Astrocyte of the cerebellum (primary cell): ENCODE results near the gene ARHGAP10.
A peak's percentile ranks its signal among the peaks of the same experiment; 100 is the strongest.

Experiments
- DNase-seq: peaks from one replicate; pipeline ENCODE4 v3.0.0-alpha.2; 2011; ENCODE audit warnings: low read depth
- H3K4me3 ChIP-seq: 2 replicates; pipeline ENCODE4 v1.5.1; 2011; ENCODE audit warnings: mild to moderate bottlenecking, low read depth, low read length, moderate library complexity
- CTCF ChIP-seq: IDR thresholded peaks from 2 replicates; pipeline ENCODE4 v1.5.1; 2012; ENCODE audit warnings: low read length, low read depth, moderate library complexity, mild to moderate bottlenecking; ENCODE audit errors: missing control alignments
- in situ Hi-C: cut with HindIII; loops from 2 replicates; pipeline ENCODE4 v1.10.0; 2017; ENCODE audit warnings: low sequenced_read_pairs

ARHGAP10 gene

GRCh38 chr4:147863808-147864472 is 132.1 kb downstream of the ARHGAP10 start:
- no peak for TF ChIP-seq CTCF
- in situ Hi-C loops: no loop called here
- no peak for DNase-seq
- H3K4me3 ChIP-seq: no peak overlapping the region

DNA sequence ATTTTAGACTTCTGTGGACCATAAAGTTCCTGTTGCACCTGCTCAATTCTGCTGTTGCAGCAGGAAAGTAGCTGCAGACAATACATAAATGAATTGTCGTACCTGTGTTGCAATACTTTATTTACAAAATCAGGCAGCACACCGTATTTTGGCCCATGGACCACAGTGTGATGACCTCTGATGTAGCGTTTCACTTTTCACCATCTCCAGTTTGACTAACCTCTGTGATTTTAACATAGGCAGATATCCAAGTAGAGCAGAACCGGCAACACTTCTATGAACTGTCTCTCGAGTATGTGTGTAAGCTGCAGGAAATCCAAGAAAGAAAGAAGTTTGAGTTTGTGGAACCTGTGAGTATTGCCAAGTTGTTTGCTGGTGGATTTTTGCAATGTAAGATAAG is 132.7 kb downstream of the ARHGAP10 start:
- no peak for DNase-seq
- no peak for TF ChIP-seq CTCF
- in situ Hi-C loops: loop anchor here (5.0 kb wide), 1 partner anchor 752 kb away; no protein-coding TSS in a partner anchor
- H3K4me3 ChIP-seq: no peak overlapping the region

DNA sequence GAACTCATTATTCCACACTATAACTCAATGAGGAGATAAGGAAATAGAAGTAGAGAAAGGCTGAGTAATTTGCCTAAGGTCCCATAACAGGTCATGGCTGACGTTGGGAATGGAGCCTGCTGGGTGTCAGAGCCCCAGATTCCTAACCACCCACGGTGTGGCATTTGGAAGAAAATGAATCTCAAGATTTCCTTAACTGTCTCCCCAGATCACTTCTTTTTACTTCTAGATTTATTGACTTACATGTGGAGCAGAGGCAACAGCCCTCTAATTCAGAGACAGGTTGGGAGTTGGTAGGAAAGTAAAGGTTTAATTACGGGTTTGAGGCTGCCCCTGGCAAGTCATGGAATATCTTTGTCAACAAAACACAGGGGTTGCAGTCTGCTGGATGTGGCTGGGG is 134.0 kb downstream of the ARHGAP10 start:
- no peak for DNase-seq
- in situ Hi-C loops: loop anchor here (5.0 kb wide), 1 partner anchor 754 kb away; no protein-coding TSS in a partner anchor
- H3K4me3 ChIP-seq: no peak overlapping the region
- TF ChIP-seq CTCF: no peak

GRCh38 chr4:147866532-147867271 is 134.8 kb downstream of the ARHGAP10 start:
- DNase-seq: peak; percentile 92
- no peak overlapping the region for H3K4me3 ChIP-seq
- in situ Hi-C loops: loop anchor here (5.0 kb wide), 1 partner anchor 754 kb away; no protein-coding TSS in a partner anchor
- peak; percentile 98 for TF ChIP-seq CTCF

DNA sequence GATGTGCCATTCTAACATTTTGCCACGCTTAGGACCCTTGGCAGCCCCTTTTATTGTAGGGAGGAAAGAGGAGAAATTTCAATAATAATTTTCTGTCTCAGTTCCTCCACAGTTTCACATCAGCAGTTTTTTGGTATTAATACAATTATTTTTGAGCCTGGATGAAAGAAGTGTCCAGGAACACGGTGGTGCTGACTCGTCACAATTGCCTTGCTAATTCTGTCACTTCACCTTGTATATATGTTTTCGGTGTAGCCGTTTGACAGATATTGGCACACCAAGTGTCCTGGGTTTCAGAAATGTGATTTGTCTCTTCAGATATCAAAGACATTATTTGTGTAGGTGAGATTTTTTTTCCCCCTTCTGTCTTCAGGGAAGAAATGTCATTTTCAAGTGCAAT is 142.2 kb downstream of the ARHGAP10 start:
- in situ Hi-C loops: no loop called here
- no peak for DNase-seq
- no peak for TF ChIP-seq CTCF
- no peak overlapping the region for H3K4me3 ChIP-seq

DNA sequence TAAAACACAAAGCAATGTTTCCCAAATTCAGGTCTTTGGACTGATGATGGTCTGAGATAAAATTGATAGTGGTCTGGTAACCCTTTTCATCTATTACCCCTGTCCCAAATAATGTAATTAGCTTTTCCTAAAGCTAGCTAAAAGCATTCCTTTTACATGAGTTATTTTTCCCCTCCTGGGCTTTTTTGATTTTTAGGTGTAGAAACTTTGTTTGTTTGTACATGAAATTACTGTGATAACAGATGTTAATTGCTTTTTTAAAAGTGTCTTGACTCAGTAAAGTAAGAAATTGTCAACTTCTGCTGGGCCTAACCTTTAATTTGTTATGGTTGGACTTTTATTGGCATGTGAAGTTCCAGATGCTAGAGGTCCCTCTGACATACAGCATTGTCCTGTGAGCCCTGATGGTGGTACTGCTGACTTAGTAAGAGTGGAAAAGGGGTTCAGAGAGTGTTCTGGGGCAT is 145.5 kb downstream of the ARHGAP10 start:
- DNase-seq: no peak
- H3K4me3 ChIP-seq: no peak overlapping the region
- in situ Hi-C loops: no loop called here
- TF ChIP-seq CTCF: no peak
